ENCODE results near the gene CALY.

Gene CALY

DNA sequence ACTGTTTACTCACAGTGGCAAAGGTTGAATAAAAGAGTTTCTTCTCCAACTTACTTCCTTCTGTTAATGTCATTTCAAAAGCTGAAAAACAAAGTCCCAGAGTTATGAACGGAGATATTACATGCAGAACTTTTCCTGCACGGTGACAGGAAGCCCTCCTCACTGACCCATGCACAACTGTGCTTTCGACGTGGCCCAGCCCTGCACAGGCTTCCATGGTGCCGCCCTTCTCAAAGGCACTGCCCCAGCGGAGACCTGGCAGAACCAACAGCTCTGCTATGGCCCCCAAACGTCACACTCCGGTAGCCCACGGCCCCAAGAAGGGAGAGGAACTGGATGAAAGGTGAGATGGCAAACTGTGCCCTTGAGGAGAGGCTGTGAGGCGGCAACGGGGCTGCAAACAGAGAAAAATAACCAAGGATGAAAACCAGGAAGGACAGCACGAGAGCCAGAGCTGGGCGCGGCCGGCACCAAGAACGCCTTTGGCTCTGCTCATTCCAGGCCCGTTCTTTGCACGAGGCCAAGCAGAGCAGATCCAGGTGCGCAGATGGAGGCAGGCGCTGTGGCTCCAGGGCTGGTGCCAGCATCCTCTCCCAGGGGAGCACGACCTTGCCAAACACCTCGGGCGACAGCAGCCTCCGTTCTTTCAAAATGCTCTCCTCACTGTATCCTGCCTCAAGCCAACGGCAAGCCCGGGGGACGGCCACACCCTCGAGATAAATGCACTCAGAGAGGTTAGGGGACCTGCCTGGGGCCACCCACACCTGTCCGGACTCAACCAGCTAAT lies 28.1 kb upstream of the CALY start:
- Histone ChIP-seq H3K9me3 (no peaks in the 10 kb centered on the region), H3K36me3 (peaks cover 65% of the 10 kb centered on the region), H3K27ac (no peak overlapping the region), H3K4me3 (ENCODE audit: low read depth in 1 of 2, low read length in 1 of 2) (no peak overlapping the region), H3K4me1 (ENCODE audit: control insufficient read depth in 1 of 2, insufficient read depth in 1 of 2, low read depth in 1 of 2, low read length in 1 of 2) (no peaks in the 10 kb centered on the region), H3K27me3 (no peaks in the 10 kb centered on the region)
- TF ChIP-seq, protein P1, sequence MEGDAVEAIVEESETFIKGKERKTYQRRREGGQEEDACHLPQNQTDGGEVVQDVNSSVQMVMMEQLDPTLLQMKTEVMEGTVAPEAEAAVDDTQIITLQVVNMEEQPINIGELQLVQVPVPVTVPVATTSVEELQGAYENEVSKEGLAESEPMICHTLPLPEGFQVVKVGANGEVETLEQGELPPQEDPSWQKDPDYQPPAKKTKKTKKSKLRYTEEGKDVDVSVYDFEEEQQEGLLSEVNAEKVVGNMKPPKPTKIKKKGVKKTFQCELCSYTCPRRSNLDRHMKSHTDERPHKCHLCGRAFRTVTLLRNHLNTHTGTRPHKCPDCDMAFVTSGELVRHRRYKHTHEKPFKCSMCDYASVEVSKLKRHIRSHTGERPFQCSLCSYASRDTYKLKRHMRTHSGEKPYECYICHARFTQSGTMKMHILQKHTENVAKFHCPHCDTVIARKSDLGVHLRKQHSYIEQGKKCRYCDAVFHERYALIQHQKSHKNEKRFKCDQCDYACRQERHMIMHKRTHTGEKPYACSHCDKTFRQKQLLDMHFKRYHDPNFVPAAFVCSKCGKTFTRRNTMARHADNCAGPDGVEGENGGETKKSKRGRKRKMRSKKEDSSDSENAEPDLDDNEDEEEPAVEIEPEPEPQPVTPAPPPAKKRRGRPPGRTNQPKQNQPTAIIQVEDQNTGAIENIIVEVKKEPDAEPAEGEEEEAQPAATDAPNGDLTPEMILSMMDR (IDR thresholded peaks at IDR 0.05), result no peak

DNA sequence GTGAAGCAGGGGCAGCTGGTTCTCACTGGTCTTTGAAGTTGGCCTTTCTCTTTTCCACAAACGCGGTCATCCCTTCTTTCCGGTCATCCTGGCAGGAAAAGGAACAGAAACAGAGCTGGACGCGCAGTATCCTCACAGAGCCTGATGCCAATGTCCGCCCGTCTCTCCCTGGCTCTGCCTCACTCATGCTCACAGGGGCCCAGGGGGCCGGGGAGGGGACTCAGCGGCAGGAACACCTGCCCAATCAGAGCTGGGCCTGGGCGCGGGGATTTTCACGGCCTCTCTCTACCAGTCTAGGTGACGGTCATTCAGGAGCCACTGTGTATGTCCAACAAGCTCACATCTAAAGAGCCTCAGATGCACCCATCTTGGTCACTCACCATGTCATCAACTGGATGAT lies 26.1 kb upstream of the CALY start:
- Histone ChIP-seq H3K4me1 (ENCODE audit: control insufficient read depth in 1 of 2, insufficient read depth in 1 of 2, low read depth in 1 of 2, low read length in 1 of 2) (no peaks in the 10 kb centered on the region), H3K36me3 (peaks cover 49% of the 10 kb centered on the region), H3K27ac (no peak overlapping the region), H3K4me3 (ENCODE audit: low read depth in 1 of 2, low read length in 1 of 2) (no peak overlapping the region), H3K27me3 (peaks cover 7% of the 10 kb centered on the region), H3K9me3 (no peaks in the 10 kb centered on the region)
- TF ChIP-seq, protein P1 (IDR thresholded peaks at IDR 0.05), result no peak

DNA sequence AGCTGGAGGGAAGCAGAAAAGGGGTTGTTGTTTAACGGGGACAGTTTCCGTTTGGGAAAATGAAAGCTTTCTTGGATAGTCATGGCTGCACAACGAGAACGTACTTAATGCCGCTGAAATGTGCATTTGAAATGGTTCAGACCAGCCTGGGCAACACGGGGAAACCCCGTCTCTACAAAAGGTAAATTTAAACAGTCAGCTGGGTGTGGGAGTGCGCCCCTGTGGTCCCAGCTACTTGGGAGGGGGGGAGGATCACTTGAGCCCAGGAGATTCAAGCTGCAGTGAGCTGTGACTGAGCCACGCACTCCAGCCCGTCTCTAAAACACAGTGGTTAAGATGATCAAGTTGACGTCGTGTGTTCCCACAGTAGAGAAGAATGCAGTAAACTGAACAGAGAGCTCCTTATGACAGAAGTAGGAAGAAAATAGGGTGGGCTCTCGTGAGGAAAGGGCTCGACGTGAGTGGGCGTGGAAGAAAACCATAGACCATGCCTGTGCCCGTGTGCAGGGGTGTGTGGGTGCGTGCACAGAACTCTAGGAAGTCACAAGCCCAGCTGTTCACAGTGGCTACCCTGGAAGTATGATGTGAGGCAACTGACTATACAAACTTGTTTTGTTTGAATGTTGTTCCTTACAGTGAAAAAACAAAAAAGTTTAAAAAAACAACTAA lies 25.2 kb upstream of the CALY start:
- peaks cover 46% of the 10 kb centered on the region for H3K36me3 ChIP-seq
- H3K27ac ChIP-seq, result no peak overlapping the region
- TF ChIP-seq, protein P1 (IDR thresholded peaks at IDR 0.05), result no peak
- H3K27me3 ChIP-seq, result peaks cover 17% of the 10 kb centered on the region
- no peak overlapping the region for H3K4me3 ChIP-seq (ENCODE audit: low read depth in 1 of 2, low read length in 1 of 2)
- H3K9me3 ChIP-seq, result no peaks in the 10 kb centered on the region
- H3K4me1 ChIP-seq (ENCODE audit: control insufficient read depth in 1 of 2, insufficient read depth in 1 of 2, low read depth in 1 of 2, low read length in 1 of 2), result peaks cover 7 to 9% of the 10 kb centered on the region in 2 experiments

DNA sequence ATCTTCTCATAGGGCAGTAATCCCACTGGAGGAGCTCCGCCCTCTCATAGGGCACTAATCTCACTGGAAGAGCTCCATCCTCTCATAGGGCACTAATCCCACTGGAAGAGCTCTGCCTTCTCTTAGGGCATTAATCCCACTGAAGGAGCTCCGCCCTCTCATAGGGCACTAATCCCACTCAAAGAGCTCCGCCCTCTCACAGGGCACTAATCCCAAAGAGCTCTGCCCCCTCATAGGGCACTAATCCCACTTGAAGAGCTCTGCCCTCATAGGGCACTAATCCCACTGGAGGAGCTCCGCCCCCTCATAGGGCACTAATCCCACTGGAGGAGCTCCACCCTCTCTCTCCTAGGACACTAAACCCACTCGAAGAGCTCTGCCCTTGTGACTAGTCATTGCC lies 24.5 kb upstream of the CALY start:
- H3K9me3 ChIP-seq, result no peaks in the 10 kb centered on the region
- peaks cover 23% of the 10 kb centered on the region for H3K27me3 ChIP-seq
- H3K36me3 ChIP-seq, result peaks cover 40% of the 10 kb centered on the region
- no peak overlapping the region for H3K27ac ChIP-seq
- TF ChIP-seq, protein P1 (IDR thresholded peaks at IDR 0.05), result no peak
- H3K4me1 ChIP-seq (ENCODE audit: control insufficient read depth in 1 of 2, insufficient read depth in 1 of 2, low read depth in 1 of 2, low read length in 1 of 2), result peaks cover 12 to 13% of the 10 kb centered on the region in 2 experiments
- no peak overlapping the region for H3K4me3 ChIP-seq (ENCODE audit: low read depth in 1 of 2, low read length in 1 of 2)

DNA sequence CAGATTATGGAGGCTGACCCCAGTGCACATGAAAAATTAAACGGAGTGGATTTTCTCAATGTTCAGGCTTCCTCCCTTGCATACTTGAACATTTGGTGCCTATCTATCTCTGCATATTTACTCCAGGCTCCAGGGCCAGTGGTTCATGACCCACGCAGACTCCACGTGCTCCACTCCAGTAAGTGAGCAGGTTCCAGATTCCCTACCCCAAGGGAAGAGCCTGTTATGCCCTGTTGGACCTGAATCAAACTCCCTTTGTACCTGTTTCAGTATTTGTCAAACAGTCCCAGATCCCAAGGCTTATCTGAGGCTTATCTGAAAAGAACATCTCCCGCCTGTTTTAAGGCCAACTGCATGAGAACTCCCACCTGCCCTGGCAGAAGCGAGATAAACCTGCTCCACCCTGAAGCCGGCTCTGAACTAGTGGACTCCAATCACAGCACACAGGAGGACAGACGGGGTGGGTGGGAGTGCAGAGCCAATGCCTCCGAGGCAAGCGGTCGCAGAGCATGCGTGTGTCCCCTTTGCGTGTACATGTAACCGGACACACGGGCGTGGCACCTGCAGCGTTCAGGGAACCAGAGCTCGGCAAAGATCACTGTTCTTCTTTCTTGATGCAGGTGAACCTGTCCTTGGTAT lies 23.4 kb upstream of the CALY start:
- H3K27me3 ChIP-seq, result peaks cover 35% of the 10 kb centered on the region
- TF ChIP-seq, protein P1 (IDR thresholded peaks at IDR 0.05), result no peak
- no peak overlapping the region for H3K4me3 ChIP-seq (ENCODE audit: low read depth in 1 of 2, low read length in 1 of 2)
- H3K9me3 ChIP-seq, result no peaks in the 10 kb centered on the region
- no peak overlapping the region for H3K27ac ChIP-seq
- peaks cover 28% of the 10 kb centered on the region for H3K36me3 ChIP-seq
- H3K4me1 ChIP-seq (ENCODE audit: control insufficient read depth in 1 of 2, insufficient read depth in 1 of 2, low read depth in 1 of 2, low read length in 1 of 2), result peaks cover 12 to 13% of the 10 kb centered on the region in 2 experiments
